Stimulated activated CD4-positive, alpha-beta T cell treated with anti-CD3 and anti-CD28 coated beads, Interleukin-1b, Interleukin-23, amount 100 ng/mL, for 1 hour (primary cell): ENCODE data around the gene APC2.

Experiments used
- DNase-seq, 2 donors: peaks; one replicate each; pipeline ENCODE4 v3.0.0-alpha.2; 2020; ENCODE audit warnings: low read depth in 2 of 2

Gene APC2, protein sequence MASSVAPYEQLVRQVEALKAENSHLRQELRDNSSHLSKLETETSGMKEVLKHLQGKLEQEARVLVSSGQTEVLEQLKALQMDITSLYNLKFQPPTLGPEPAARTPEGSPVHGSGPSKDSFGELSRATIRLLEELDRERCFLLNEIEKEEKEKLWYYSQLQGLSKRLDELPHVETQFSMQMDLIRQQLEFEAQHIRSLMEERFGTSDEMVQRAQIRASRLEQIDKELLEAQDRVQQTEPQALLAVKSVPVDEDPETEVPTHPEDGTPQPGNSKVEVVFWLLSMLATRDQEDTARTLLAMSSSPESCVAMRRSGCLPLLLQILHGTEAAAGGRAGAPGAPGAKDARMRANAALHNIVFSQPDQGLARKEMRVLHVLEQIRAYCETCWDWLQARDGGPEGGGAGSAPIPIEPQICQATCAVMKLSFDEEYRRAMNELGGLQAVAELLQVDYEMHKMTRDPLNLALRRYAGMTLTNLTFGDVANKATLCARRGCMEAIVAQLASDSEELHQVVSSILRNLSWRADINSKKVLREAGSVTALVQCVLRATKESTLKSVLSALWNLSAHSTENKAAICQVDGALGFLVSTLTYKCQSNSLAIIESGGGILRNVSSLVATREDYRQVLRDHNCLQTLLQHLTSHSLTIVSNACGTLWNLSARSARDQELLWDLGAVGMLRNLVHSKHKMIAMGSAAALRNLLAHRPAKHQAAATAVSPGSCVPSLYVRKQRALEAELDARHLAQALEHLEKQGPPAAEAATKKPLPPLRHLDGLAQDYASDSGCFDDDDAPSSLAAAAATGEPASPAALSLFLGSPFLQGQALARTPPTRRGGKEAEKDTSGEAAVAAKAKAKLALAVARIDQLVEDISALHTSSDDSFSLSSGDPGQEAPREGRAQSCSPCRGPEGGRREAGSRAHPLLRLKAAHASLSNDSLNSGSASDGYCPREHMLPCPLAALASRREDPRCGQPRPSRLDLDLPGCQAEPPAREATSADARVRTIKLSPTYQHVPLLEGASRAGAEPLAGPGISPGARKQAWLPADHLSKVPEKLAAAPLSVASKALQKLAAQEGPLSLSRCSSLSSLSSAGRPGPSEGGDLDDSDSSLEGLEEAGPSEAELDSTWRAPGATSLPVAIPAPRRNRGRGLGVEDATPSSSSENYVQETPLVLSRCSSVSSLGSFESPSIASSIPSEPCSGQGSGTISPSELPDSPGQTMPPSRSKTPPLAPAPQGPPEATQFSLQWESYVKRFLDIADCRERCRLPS (N-terminal part only)

DNA sequence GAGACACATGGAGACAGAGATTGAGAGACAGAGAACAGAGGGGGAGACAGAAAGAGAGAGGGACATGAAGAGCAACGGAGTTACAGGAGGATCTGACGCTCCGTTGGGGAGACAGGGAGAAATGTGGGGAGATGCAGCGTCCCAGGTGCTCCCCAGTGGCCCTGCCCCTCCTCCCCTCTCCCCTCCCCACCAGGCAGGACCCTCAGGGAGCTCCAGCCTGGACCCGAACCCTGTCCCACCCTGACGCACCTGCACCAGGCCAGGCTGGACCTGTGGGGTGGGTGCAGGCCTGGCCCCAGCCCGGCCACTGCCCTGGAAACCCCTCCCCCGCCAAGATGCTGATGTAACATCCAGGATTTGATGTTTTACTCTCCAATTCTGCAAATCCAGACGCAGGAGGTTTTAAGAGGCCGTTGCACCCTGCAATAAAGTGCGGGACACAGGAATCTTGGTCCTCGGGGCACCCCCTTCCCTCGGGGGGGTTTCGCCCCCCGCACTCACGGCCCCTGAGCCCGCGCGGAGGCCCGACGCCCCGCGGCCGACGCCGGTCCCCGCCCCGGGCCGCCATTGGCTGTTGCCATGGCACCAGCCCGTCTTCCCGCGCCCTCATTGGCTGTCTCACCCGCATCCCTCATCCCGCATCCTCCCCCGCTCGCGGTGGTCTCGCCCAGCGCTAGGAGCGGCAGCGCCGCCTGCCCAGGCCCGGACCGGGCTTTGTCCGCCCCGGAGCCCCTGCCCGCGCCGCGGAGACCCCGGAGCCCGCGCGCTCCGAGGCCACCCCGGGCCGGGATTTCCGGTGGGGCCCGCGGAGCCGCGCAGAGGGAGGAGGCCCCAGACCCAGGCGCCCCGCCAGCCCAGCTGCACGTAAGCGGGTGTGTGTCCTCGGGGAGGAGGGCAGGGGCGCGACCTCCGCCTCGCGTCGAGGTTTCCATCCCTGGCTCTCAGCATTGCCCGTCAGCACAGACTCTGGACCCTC is at the start of gene APC2:
TSS of gene APC2 (plus strand) at position 655 of the 976 bp plus-strand sequence. CDS start 2,881 bp downstream, outside the sequence.
- no peak for DNase-seq

DNA sequence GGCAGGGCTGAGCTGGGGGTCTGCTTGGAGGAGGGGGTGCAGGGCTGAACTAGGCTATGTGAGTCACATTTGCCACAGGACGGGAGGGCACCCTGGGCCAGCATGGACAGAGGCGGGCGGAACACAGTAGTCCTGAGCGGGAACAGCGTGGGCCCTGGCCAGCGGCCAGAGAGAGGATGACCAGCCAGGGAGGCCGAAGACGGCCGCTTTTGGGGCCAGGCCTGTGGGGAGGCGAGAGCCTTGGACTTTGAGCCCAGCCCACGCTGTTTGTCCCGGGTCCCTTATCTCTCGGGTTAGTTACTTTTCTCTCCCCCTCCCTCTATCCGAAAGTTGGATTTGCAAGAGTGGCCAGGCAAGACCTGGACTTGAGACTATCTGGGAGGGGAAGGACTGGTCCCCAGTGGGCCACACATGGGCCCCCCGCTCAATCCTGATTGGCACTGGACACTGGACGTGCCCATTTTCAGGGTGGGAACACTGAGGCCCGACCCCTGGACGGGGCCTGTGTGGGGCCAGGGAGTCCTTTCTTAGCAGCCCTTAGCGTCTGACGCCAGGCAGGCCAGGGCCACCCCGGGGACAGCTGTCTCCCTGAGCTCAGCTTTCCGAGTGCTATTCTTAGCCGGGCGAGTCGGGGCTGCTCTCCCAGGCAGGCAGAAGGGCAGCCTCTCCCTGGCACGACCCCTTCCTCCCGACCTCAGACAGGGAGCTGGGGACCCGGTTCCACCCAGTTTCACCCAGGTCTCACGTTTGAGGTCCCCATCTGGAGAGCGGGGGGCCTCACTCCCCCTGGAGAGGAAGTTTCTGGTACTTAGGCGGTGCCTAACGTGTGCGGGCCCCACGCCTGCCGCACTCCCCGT is 49.4 kb upstream of the APC2 start:
- DNase-seq = no peak

DNA sequence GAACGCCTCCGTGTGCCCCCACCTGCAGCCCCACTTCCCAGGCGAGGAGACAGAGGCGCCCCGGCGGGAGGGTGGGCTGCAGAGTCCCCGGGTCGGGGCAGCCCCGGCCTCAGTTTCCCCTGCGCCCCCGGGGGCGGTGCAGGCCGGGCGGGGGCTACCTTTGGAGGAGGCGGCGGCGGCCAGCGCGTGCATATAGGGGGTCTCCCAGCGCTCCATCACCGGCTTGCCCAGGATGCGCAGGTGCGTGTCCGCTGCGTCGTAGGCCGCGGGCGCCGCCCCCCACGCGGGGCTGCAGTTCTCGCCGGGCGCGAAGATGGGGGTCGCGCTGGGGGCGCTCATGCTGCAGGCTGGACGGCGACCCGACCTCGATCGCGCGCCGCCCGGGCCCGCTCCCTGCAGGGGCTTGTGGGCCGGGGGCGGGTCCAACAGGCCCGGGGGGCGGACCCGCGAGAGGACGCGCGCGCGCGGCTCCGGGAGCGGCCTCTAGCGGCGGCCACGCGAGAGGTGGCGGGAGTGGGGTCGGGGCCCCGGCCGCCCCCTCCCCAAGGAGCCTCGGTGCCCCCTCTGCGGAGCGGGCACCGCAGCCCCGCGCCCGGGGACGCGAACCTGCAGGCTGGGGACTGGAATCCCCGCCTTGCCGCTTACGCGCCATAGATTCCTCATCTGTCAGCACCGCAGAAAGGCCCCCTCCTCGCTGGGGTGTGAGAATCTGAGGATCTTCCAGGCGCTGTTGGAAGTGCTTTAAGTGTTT is 48.6 kb upstream of the APC2 start, which contains the start of gene GAMT:
TSS of gene GAMT (minus strand) at position 405 of the 751 bp plus-strand sequence. CDS start at position 339, 66 bp downstream.
- peak in 1 of 2 donors; percentile 33 for DNase-seq

DNA sequence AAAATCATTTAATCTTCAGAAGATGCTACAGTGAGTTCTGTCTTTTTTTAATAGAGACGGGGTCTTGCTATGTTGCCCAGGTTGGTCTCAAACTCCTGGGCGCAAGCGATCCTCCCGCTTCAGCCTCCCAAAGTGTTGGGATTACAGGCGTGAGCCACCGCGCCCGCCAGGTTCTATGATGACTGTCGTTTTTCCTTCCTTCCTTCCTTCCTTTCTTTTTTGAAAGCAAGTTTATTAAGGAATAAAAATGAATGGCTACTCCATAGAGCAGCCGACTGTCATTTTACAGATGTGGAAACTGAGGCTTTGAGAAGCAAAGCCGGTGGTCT is 48.1 kb upstream of the APC2 start:
- DNase-seq = no peak

DNA sequence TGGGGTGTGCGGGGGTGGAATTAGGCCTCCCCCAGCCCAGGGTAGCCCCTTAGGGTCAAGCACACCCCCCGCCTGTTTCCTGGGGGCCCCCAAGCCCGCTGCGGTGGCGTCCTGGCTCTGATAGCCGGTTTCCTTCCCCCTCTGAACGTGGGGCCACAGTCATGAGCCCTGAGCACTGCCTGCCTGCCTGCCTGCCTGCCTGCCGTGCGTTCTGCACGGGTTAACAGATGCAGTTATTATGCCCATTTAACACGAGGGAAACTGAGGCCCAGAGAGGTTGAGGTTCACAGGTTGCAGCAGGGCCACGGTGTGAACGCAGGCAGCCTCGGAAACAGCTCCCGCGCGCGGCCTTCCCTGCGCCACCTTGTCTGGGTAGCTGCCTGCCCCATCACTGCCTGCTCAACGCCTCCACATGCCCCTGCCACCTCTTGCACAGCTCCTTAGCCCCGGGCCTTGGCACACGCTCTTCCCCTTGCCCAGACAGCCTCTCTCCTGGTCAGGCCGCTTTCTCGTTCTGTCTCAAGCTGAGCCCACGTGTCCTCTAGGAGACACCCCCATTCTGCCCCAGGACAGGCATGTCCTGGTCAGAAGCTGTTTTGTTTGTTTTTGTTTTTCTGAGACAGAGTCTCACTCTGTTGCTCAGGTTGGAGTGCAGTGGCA is 47.4 kb upstream of the APC2 start:
- no peak for DNase-seq

DNA sequence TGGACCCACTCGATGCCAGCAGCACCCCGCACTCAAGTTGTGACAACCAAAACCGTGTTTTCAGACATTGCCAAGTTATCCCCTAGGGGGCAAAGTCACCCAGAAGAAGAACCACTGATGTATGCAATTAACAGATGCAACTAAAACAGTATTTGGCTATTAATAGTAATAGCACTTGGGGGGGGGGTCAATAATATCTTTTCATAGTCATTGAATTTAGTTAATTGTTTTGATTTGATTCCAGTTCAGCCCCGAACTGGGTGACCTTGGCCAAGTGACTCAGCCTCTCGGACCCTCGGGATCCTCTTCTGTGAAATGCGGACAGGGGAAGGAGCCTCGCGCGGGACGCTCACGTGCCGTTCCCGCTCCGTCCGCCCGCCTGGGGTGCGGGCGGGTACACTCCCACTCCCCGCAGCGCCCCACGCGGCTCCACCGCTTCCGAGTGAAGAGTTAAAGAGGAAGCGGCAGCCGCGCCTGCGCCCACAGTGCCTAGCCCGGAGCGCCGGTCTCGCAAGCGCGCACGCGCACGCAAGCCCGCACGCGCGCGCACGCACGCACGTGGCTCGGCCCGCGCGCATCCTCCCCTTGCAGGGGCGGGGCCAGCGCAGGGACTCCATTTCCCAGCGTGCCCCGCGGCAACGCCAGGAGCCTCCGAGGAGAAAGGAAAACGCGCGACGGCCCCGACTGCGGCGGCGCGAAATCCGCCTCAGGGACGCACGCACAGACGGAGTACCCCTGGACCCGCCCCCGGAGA is 43.0 kb upstream of the APC2 start:
- peak; percentile 98 to 99 for DNase-seq

DNA sequence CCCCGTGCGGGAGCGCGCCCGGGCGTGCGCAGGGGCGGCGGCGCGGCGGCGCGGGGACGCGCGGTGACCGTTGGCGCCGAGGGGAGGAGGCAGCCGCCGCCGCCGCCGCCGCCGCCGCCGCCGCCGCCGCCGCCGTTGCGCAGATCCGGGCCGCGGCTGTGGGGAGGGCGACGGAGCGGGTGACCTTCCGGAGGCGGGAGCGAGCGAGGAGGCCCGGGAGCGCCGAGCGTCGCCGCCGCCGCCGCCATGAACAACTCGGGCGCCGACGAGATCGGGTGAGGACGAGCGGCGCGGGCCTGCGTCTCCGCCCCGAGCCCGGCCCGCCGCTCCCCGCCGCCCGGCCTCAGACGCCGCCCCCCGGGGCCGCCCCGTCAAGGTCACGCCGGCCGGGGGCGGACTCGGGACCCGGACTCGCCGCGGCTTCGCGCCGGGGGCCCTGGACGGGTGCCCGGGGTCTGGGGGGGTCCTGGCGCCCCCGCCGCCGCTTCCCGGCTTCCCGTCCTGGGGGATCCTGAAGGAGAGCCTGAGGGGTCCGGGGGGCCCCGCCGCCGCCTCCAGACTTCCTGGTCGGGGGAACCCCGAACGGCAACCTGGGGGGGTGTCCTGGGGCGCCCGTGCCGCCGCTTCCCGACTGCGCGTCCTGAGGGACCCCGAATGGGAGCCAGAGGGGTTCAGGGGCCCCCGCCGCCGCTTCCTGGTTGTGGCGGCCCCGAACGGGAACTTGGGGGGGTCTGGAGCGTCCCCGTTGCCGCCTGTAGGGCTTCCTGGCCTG is 42.2 kb upstream of the APC2 start, which contains the start of gene DAZAP1:
TSS of gene DAZAP1 (plus strand) at position 59 of the 772 bp plus-strand sequence. CDS start at position 247, 188 bp downstream.
- peak in 1 of 2 donors; percentile 24 for DNase-seq

DNA sequence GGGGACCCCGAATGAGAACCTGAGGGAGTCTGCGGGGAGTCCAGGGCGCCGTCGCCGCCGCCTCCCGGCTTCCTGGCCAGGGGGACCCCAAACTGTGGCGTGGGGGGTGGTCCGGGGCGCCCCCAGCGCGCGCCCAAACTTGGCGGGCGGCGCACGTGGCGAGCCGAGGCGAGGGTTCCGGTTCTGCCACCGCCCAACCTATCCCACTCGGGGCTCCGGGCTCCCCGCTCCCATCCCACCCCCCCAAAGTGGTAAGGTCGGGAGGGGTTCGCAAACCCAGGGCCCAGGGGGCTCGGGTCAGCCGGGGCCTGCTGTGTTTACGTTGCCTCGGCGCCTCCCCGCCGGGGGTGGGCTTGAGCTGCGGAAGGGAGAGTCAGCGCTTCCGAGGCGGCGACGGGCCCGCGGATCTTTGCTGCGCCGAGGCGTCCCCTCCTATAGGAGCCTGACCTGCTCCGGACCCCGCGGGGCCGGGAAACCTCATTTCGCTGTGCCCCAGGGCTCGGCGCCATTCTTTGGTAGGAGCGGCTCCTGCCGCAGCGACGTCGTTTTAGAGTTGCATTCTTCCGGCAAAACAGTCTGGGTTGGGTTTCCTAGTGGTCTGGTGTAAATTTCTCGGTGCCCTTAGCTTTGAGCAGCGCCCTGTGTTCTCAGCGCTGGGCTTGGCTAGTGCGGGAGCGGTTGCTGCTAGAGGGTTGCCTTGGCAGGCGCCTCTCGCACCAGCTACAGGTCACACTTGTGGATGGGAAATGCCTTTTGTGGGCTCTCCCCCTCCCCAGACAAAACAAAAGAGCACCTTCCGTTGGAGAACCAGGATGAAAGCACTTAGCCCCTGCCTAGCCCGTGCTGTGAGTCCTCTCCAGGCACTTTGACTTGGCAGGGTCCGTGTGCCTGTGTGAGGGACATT is 41.4 kb upstream of the APC2 start:
- DNase-seq = peak in 1 of 2 donors; percentile 40

DNA sequence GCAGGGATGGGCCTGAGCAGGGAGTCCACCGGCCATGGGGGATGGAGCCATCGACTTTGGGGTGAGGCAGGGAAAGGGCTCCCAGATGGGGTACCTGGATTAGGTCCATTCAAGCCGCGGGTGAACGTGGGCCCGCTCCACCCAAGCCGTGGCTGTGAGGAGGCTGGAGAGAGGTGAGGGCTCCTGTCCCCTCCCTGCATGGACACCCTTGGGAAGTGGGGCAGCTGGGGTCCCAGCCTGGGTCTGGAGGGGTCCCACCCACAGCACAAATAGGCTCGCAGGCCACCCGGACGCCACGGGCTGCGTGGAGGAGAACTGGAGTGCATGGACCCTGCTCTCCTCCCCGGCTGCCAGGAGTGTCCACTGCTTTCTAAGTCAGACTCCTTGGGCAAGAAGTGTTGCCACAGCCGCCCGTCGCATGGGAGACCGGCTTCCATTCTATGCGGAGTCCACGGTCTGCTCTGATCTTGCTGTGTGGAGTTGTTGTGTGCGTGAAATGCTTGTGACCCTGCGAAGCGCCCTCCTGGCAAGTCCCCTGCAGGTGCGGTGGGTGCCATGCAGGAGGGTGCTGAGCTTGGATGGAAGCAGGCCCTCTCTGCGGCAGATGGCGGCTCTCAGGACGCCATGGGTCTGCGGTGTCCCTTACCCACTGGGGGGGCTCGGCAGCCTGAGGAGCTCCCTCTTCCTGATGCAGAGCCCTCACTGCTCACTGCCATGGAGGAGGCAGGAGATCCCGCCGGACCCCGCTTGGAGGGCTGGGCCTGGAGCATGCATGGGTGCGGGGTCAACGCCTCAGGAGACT is 40.5 kb upstream of the APC2 start:
- no peak for DNase-seq

DNA sequence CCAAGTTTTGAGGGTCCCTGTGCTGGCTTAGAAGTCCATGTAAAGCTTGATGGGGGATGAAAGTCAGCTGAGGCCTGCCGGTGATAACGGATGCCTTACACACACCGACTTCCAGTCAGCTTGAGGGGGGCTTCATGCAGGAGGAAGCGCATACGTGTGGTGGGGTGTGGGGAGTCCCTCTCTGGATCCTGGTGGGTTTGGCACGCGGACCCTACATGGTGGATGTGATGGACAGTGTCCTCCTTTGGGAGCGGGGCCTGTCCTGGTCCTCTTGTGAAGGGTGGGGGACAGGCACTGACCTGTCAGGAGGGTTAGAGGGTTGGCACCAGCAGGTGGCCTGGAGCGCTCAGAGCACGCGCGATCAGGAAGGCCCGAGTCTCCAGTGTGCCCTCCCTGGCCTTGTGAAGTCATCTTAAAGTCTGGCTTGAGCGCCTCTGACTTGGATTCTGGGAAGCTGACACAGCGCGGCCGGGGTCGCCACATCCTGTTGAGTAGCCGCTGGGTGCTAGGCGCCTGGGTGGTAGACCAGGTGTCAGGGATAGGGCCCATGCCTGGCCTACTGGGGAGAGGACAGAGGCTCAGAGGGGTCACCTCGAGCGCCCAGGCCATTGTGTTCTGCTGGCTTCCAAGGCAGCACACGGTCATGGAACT is 39.7 kb upstream of the APC2 start:
- DNase-seq = no peak

DNA sequence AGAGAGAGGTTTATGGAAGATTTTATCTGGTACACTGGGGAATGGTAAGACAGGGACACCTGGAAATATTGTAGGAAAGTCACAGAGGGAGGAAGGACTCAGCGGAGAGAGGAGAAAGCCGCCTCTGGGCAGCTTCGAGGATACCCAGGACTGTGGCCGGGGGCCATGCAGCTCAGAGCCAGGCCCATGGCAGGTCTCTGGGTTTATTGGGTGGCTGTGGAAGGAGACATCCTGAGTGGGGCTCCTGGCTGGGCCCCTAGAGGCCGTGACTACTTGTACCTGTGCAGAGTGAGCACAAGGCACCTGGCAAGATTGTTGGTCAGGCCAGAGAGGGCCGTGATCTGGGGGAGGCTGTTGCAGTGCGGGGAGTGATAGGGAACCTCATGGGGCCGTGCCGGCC is 39.1 kb upstream of the APC2 start:
- DNase-seq = no peak

DNA sequence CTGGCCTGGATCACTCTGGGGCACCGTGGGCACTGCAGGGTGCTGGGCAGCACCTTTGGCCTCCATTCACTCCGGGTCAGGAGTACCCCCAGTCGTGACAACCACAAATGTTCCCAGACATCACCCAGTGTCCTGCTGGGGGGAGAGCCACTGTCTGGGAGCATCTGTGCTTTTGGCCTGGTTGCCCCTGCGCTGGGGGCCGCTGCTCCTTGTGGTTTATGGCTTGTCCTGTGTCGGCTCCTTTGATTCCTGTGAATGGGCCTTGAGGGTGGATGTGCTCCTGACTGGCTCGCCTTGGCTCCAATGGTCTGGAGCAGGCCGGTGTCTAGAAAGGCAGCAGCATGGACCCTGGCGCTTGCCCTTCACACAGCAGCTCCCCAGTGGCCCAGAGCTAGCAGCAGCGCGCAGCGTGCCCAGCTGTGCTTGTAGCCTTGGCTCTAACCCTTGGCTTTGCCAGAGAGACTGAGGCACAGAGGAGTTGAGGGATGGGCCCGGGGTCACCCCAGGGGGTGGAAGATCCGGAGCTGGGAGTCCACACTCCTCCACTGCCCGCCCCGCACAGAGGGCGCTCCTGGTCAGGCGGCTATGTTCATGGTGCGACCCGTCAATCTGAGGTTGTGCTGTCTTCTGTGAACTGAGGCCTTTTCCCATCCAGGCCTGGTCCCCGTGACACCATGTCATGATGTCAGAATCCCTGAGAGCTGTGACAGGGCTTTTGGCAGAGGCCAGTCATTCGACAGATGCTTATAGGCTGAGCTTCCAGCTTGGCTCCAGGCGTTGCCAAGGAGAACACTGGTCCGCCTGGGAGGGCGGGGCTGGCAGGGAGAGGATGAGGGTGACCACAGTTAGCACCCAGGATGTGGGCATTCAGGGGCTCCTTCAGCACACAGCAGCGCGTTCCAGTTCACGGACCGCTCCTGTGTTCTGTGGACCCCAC is 38.4 kb upstream of the APC2 start:
- DNase-seq = no peak

DNA sequence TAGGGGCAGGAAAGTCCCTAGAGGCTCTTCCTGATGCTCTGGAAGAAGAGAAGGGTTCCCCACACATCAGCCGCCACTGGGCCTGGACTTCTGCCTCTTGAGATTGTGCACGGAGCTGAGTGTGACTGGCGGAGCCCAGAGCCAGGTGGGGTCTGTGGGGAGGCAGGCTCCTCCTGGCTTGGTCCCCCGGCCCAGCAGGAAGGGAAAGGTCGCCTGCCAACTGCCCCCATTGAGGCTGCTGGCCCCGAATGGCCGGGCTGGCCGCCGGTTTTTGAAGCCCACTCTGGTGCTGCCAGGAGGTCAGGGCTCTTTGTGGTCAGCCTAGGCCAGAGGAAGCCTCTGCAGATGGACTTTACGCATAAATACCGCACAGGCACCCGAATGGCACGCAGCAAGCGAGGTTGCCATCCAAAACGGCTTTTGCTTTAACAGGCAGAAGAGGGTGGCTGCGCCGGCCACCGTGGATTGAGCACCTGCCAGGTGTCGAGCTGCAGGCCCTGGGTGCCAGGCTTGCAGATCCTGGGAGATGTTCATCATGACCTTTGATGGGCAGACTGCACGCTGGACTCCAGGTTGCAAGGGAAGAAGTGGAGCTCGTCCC is 37.5 kb upstream of the APC2 start:
- no peak for DNase-seq
